Peyer's patch (tissue), 4 donors: Measurements from ENCODE around the gene KDR.

Experiments
- POLR2A ChIP-seq, 2 donors: fragments of 450-650 bp; IDR thresholded peaks; one replicate each; pipeline ENCODE4 v1.5.1; 2017; ENCODE audit warnings: antibody characterized with exemption in 2 of 2, mild to moderate bottlenecking in 2 of 2, moderate library complexity in 2 of 2
- TF ChIP-seq, protein P1 (sequence below), 6 experiments: fragments of 450-650 bp in 4 of 6; fragments of 200-600 bp in 2 of 6; sonication (generic) in 1 of 6; IDR thresholded peaks; one replicate each; pipeline ENCODE4 v1.5.1; 2017 to 2019; ENCODE audit warnings: antibody characterized with exemption in 6 of 6, mild to moderate bottlenecking in 3 of 6, moderate library complexity in 1 of 6

DNA sequence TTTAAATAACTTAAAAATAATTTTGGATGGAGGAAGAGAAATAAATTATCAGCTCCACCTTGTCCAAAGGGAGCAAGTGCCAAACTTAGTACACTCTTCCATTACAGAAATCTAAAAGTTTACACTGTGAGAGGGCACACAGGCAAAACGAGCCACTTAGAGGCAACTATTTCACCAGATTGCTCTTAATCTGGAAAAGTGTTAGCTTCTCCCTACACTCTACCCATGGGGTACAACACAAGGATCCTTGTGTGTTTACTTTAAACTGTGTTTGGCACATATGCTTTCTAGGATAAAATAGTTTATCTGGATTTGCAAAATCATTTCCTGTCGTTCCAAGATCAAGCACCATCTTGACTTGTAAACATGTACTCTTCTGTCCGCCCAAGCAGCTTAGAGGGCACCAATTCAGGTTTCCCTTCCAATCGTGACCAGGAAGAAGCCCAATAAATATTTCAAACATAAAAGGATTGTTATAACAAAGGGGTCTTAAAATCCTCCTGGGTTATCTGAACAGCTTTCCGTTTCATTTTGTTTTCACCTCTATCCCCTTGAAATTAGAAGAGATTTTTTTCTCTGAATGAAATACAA, 29.0 kb upstream of the KDR start:
- TF ChIP-seq, protein P1, sequence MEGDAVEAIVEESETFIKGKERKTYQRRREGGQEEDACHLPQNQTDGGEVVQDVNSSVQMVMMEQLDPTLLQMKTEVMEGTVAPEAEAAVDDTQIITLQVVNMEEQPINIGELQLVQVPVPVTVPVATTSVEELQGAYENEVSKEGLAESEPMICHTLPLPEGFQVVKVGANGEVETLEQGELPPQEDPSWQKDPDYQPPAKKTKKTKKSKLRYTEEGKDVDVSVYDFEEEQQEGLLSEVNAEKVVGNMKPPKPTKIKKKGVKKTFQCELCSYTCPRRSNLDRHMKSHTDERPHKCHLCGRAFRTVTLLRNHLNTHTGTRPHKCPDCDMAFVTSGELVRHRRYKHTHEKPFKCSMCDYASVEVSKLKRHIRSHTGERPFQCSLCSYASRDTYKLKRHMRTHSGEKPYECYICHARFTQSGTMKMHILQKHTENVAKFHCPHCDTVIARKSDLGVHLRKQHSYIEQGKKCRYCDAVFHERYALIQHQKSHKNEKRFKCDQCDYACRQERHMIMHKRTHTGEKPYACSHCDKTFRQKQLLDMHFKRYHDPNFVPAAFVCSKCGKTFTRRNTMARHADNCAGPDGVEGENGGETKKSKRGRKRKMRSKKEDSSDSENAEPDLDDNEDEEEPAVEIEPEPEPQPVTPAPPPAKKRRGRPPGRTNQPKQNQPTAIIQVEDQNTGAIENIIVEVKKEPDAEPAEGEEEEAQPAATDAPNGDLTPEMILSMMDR (IDR thresholded peaks at IDR 0.05): no peak
- no peak for TF ChIP-seq POLR2A (IDR thresholded peaks at IDR 0.05)
